ENCODE measurements around the gene RAB11FIP3.

The RAB11FIP3 gene

GRCh38 chr16:508884-509736 is 83.7 kb downstream of the RAB11FIP3 start:
- no peaks in the 10 kb centered on the region for H3K4me1 ChIP-seq (ENCODE audit: control insufficient read depth in 1 of 2, insufficient read depth in 1 of 2, low read depth in 1 of 2, low read length in 1 of 2)
- no peak overlapping the region for H3K27ac ChIP-seq
- peaks cover 5% of the 10 kb centered on the region for H3K36me3 ChIP-seq
- H3K4me3 ChIP-seq (ENCODE audit: low read depth in 1 of 2, low read length in 1 of 2) = no peak overlapping the region
- no peak for TF ChIP-seq CTCF (IDR thresholded peaks at IDR 0.05)
- no peaks in the 10 kb centered on the region for H3K9me3 ChIP-seq
- no peaks in the 10 kb centered on the region for H3K27me3 ChIP-seq

- no peak overlapping the region for H3K4me3 ChIP-seq (ENCODE audit: low read depth in 1 of 2, low read length in 1 of 2)
- H3K4me1 ChIP-seq (ENCODE audit: control insufficient read depth in 1 of 2, insufficient read depth in 1 of 2, low read depth in 1 of 2, low read length in 1 of 2) = no peaks in the 10 kb centered on the region
- no peak for TF ChIP-seq CTCF (IDR thresholded peaks at IDR 0.05)
- H3K27ac ChIP-seq = no peak overlapping the region
- H3K36me3 ChIP-seq = peaks cover 8% of the 10 kb centered on the region
- no peaks in the 10 kb centered on the region for H3K27me3 ChIP-seq
- no peaks in the 10 kb centered on the region for H3K9me3 ChIP-seq
Measured at GRCh38 chr16:510066-510825, 84.8 kb downstream of the RAB11FIP3 start.

- H3K4me3 ChIP-seq (ENCODE audit: low read depth in 1 of 2, low read length in 1 of 2) = no peak overlapping the region
- no peak for TF ChIP-seq CTCF (IDR thresholded peaks at IDR 0.05)
- no peaks in the 10 kb centered on the region for H3K4me1 ChIP-seq (ENCODE audit: control insufficient read depth in 1 of 2, insufficient read depth in 1 of 2, low read depth in 1 of 2, low read length in 1 of 2)
- no peaks in the 10 kb centered on the region for H3K27me3 ChIP-seq
- peaks cover 9% of the 10 kb centered on the region for H3K36me3 ChIP-seq
- H3K9me3 ChIP-seq = no peaks in the 10 kb centered on the region
- H3K27ac ChIP-seq = no peak overlapping the region
Measured at GRCh38 chr16:512802-513201, 87.4 kb downstream of the RAB11FIP3 start.

- H3K4me1 ChIP-seq (ENCODE audit: control insufficient read depth in 1 of 2, insufficient read depth in 1 of 2, low read depth in 1 of 2, low read length in 1 of 2) = no peaks in the 10 kb centered on the region
- H3K9me3 ChIP-seq = no peaks in the 10 kb centered on the region
- H3K27me3 ChIP-seq = no peaks in the 10 kb centered on the region
- TF ChIP-seq CTCF (IDR thresholded peaks at IDR 0.05) = no peak
- H3K4me3 ChIP-seq (ENCODE audit: low read depth in 1 of 2, low read length in 1 of 2) = no peak overlapping the region
- H3K36me3 ChIP-seq = peaks cover 9% of the 10 kb centered on the region
- H3K27ac ChIP-seq = no peak overlapping the region
Measured at GRCh38 chr16:513950-514349, 88.5 kb downstream of the RAB11FIP3 start.

- H3K27ac ChIP-seq = no peak overlapping the region
- no peak for TF ChIP-seq CTCF (IDR thresholded peaks at IDR 0.05)
- H3K27me3 ChIP-seq = no peaks in the 10 kb centered on the region
- no peak overlapping the region for H3K4me3 ChIP-seq (ENCODE audit: low read depth in 1 of 2, low read length in 1 of 2)
- H3K36me3 ChIP-seq = peaks cover 14% of the 10 kb centered on the region
- H3K9me3 ChIP-seq = no peaks in the 10 kb centered on the region
- H3K4me1 ChIP-seq (ENCODE audit: control insufficient read depth in 1 of 2, insufficient read depth in 1 of 2, low read depth in 1 of 2, low read length in 1 of 2) = no peaks in the 10 kb centered on the region
Measured at GRCh38 chr16:515175-515938, 89.9 kb downstream of the RAB11FIP3 start.
